Skin of body (tissue), 2 donors: Measurements from ENCODE around the gene MUC4. TPM values are rescaled to one million over a fixed set of nuclear protein-coding genes. Genes with fewer than 3 reads are reported as not detected.
"Not testable (repeated sequence)": the region's sequence is repeated elsewhere in the genome, so short reads cannot be mapped to it uniquely, and the experiment has no call there.

Experiments used
- DNase-seq: peaks from one replicate; lab custom pipeline; 2025; lab: John Stamatoyannopoulos, UW
- total RNA-seq: library from RNA; depleted of rRNA; stranded (reverse); fragments of >200 nt; gene quantifications from one replicate; pipeline ENCODE4 v1.2.3, GENCODE V29; 2014

MUC4 gene
- total RNA-seq, 1 donor from 2014 or later = 0.30 TPM

DNA sequence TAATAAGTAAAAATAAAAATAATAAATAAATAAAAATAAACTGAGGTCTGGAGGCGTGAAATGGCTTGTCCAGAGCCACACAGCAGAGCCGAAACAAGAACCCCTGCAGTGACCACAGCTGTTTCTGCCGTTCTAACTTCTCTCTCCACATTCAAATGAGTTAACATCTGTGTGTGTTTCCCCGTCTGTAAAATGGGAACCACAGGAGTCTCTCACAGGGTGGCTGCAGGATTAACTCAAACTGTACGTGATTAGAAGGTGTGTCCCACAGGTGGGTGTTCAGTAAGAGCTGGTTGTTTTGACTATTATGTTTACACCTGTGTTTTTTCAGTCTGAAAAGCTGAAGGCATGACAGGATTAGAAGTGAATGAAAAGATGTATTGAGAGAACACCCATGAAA, 27.0 kb upstream of the MUC4 start:
- DNase-seq = no peak

DNA sequence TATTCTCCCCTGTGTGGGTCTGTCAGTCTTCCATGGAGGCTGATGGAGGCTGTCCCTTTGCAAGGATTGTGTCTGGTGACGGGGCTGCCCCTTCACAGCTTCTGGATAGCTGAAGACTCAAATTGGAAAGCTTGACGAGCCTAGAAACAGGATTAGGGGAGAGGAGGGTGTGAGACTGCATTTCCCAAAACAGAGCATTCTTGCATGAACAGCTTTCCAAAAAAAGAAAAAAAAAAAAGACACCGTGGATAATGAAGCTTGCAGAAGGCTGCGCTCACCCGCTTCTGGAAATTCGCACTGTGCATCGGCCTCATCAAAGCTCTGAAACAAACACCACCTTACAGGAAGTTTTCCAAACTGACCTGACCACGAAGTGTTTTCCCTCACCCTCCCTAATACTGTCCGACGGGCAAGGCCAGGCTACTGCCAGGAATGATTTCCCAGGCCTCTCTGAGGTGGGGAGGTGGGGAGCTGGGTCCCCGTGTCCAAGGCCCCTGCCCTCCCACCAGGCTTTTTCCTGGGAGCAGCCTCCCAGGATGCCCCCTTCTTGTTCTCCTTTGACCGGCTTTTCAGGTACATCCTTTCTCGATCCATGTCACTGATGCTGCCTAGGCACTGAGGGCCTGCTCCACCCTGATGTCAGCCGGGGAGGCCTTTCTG, 24.9 kb upstream of the MUC4 start:
- DNase-seq = no peak

DNA sequence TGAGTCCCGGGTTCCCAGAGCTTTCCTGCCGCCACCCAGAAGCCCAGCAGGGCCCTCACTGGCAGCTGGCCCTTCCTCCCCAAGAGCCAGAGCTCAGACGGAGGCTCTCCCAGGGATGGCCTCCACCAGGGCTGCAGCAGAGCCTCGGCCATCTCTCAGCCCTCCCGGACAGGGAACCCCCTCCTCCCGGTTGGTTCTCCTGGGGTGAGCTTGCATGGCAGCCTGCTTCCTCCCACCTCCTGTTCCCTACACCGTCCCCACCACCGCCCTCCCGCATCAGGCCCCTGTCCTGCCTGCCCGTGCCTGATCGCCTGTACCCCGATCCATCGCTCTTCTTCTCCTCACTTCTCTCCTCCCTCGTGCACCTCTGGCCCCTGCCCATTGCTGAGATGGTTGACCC, 24.1 kb upstream of the MUC4 start:
- DNase-seq = no peak

DNA sequence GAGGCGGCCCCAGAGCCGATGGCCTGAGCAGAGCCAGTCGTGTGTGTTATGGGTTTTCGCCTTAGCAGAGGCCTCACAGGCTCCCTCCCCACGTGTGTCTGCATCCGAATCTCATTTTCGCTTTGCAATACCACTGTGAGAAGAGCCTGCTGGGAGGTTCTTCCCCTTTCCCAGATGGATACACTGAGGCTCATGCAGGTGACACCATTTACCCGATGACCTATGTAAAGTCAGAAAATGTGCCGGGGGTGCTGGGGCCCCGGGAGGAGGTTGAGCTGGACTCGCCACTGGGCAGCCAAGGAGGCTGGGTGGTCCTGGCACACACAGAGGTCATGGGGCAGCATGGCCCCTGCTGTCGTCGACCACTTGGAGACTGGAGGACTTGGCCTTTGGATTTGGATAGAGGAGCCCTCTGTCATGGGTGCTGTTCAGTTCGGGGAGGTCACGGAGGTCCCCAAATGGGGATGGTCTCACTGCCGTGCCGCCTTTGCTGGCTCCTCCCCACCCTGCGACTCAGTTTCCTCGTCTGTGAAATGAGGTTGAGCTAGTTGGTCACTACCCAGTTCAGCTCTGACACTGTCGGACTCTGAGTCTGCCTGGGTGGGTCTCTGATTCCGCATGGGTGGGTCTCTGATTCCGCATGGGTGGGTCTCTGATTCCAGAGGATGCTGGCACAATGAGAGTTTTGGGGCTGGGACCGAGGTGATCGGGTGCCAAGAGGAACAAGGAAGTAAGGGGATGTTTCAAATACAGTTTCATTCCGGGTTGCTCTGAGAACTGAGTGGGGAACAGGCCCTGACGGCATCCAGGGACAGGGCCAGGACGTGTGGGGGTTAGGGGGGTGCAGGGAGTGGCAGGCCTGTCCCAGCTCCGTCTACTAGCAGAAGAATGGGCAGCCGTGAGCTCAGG, 23.2 kb upstream of the MUC4 start:
- DNase-seq = no peak

DNA sequence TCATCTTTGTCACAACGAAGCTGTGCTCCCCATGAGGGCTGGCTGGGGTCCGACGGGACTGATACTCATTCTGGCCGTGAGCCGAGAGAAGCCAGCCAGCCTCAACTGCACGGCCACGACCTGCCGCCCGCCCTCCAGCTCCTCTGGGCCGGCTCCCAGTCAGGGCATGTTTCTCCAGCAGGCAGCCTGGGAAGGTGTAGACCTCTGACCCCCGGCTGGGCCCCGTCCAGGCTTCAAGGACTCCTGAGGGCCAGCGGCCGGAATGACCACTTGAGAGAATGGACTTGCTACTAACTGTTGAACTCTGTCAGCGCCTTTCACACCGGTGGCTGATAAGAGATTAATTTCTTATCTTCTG, 18.1 kb upstream of the MUC4 start:
- no peak for DNase-seq

DNA sequence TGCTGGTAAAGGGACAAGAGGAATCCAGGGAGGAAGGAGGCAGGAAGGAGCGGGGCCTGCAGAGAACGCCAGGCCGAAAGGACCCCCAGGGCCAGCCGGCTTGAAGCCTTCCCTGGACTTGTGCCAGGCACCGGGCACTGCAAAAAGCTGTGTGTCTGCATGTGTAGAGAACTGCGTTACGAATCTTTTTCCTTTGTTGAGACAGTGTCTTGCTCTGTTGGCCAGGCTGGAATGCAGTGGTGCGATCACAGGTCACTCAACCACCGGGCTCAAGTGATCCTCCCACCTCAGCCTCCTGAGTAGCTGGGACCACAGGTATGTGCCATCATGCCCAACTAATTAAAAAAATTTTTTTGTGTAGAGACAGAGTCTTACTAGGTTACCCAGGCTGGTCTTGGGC, 17.0 kb upstream of the MUC4 start:
- no peak for DNase-seq

DNA sequence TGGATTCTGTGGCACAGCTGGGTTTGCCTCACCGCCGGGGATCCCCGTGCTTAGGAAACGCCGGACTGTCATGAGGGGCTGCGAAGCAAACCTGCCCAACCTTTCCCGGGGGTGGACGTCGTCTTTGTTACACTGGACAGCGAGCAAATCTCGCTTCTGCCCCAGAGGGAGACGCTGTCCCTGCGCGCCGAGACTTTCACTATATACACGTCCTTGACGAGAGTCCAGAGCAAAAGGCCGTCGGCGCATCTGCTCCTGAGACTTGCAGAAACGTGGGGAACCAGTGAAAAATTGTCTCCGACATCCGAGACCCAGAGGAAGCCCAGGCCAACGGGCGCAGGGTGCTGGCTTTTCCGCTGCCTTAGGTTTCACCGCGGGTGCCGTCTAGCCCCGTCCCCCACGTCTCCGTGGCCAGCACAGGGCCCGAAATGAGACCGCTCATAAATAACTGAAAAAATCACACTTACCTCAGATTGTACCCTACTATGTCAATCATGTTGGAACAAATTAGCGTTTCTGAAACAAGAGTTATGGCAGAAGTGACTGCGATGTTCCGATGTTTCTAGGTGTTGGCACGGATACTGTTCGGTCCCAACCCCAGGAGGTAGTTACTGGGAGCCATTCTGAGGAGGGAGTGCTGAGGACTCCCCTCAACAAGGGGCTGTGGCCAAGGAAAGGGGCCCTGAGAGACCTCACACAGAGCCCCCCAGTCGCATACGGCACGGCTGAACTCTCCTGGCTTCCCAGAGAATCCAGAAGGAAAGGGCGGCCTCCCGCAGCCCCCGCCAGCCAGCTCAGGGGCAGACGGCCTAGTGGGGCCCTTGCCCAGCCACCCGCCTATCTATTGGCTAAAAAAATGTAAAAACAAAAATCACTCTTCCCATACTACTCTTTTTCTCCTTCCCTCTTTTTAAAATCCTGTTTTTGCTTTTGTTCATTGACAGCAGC, 14.4 kb upstream of the MUC4 start:
- no peak for DNase-seq

DNA sequence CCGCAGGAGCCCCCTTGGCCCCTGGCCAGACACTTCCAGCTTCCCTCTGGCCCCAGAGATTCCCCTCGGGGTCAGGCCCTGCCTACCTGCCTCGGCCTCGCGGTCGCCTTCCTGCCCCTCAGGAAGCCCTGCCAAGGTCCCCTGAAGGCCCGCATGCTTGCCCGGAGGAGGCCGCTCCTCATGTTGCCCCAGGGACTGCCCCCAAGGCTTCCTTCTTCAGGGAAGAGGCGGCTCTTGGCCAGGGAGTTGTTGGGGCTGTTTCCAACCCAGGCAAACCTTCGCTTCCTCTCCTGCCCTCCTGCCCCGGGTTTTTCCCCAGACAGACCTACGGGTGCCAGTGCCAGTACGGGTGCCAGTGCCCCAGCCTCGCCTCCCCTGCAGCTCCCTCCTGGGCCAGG, 13.5 kb upstream of the MUC4 start:
- DNase-seq = no peak

DNA sequence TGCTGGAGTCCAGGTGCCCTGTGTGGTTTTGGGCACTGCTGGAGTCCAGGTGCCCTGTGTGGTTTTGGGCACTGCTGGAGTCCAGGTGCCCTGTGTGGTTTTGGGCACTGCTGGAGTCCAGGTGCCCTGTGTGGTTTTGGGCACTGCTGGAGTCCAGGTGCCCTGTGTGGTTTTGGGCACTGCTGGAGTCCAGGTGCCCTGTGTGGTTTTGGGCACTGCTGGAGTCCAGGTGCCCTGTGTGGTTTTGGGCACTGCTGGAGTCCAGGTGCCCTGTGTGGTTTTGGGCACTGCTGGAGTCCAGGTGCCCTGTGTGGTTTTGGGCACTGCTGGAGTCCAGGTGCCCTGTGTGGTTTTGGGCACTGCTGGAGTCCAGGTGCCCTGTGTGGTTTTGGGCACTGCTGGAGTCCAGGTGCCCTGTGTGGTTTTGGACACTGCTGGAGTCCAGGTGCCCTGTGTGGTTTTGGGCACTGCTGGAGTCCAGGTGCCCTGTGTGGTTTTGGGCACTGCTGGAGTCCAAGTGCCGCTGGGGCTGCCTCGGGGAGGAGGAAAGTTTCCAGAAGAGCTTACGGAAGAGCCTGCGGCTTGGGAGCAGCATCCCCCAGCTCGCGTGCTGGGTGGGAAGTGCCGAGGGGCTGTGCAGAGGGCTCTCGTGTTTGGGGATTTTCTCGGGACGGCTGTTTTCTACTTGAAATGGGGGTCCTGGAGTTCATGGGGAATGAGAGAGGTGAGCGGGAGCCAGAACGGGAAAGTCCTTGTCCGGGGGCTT, 12.9 kb upstream of the MUC4 start:
- DNase-seq = not testable (repeated sequence)

DNA sequence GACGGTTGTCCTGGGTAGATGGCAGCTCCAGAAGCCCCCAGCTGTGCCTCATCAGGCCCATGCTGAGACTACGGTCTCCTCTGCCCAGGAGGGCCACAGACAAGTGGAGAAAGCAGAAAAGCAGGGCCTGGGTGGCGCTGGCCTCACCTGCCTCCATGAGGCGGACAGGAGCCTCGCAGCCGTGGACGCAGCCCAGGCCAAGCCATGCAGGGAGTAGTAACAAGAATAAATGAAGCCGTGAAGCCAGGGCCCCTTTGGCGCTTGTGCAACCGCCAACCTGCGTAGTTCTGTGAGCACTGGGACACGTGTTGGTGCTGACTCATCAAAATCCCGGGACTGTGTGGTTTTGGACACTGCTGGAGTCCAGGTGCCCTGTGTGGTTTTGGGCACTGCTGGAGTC, 12.3 kb upstream of the MUC4 start:
- no peak for DNase-seq

DNA sequence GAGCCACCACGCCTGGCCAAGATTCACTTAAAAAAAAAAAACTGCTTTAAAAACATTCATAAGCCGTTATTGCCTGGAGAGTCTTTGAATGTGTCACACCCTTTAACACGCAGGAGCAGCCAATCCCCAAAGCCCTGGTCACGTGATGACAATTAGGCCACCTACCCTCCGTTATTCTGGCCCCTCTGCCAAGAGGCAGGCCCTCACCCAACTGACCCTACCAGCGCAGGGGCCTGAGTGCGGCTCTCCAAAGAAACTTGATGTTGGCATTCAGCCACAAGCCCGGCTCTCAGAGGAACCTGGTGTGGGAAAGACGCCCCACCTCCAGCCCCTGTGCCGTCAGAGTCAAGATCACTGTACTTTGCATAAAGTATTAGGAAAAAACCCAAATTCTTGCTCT, 11.6 kb upstream of the MUC4 start:
- DNase-seq = no peak

DNA sequence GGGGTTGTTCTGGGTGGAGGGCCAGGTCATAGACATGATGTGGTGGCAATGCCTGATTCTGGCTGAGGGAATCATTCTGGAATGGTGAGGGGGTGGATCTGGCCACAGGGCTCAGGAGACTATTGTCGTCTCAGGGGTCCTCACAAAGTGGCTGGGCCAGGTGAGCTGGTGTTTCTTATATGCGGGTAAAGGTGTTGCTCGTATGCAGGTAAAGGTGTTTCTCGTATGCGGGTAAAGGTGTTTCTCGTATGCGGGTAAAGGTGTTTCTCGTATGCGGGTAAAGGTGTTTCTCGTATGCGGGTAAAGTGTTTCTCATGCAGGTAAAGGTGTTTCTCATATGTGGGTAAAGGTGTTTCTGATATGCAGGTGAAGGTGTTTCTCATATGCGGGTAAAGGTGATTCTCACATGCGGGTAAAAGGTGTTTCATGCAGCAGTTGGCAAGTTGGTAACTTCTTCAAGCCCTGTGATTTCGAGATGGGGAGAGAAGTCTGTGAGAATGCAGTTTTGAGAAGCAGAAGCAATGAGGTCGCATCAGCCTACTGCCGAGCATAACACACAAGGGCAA, 10.5 kb upstream of the MUC4 start:
- DNase-seq = no peak

DNA sequence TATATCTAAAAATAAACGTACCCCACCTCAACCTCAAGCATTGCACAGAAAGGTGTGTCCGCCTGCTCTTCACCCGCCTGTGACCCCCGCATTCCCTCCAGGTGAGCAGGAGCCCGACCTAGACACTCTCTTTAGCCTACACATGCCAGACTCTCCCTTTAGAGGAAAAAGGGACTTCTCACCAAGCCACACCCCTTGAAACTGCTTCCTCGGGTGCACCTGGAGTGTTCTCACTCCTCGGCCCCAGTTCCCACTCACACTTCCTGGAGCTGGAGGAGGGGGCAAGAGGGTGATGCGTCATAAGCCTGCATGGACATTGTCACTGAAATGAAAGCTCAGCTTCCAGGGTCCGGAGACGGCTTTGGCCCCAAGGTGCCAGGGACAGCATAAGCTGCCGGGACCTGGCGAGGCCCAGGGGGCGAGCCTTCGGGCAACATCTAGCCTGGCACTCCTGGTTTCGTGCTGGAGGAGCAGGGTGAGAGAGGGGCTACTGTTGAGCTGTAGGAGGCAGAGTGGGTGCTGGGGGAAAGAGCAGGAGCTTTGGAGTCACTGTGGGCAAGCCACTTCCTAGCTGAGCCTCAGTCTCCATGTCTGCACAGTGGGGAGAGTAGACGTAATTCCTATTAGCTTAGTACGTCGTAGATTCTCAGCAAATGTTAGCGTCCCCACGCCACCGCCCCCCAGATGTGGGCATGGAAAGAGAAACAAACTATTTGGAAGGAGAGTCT, 9.8 kb upstream of the MUC4 start:
- no peak for DNase-seq

DNA sequence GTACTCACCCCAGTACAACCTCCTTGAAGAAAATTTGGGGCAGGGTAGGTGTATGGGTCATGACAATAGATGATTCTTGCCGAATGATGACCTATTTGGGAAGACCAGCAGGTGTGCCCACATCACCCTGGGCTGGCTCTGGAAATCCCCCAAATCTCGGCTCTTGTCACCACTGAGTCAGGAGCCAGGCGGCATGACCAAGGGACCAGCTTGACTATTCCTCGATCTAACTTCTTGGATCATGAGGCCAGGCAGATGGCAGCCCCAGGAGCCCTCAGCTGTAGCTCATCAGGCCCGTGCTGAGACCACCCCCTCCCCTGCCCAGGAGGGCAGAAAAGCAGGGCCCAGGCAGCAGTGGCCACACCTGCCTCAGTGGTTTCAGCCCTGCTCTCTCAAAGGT, 9.2 kb upstream of the MUC4 start:
- no peak for DNase-seq

DNA sequence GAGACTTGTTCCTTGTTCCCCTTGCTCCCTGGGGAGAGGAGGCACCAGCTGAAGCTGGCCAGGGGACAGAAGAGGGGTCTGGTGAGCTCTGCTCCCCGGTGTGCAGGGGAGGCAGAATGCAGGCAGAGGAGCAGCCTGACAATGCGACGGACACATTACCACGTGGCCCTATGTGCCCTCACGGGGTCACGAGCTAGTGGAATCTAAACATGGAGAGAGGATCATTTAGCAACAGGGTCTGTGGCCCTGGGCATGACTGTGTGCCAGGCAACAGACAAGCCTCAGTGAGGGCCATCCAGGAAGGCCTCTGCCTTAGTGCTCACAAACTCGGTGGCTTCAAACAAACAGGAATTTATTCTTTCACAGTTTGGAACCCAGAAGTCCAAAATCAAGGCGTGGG, 8.5 kb upstream of the MUC4 start:
- no peak for DNase-seq

DNA sequence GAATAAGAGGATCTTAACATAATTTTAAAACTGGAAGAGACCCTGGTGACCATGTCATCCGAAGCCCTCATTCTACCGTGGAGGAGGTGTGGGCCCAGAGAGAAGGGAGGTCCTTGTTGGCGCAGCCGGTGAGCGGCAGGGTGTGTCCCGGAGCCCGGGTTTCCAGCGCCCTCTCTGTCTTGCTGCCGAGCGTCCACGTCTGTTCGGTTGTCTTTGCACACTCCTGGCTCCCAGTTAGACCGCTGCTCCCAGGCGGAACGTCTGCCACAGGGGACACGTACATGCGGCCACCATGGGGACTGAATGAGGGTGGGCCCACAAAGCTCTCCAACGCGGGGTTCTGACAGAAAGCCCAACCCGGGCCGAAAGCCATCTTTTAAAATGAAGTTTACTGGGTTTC, 6.6 kb upstream of the MUC4 start:
- no peak for DNase-seq

DNA sequence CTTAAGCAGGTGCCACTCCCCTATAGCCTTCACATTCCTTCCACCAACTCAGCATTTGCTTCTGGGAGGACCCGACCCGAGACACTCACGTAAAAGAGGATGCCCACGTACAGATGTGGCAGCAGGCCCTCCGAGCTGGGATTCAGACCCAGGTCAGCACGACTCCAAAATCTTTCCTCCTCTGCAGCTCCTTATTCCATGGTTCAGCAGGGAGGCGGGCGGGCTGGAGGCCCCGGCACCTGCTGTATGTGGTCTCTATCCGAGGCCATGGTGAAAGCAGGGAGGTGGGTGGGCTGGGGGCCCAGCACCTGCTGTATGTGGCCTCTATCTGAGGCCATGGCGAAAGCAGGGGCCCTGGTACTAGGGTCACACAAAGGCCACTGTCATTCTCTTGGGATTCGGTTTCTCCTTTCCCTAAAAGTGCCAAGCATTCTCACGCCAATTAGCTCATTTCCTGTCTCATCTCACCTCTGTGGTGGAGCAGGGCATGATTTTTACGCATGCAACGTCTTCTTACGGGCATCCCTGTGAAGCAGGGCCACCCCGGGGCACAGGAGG, 5.9 kb upstream of the MUC4 start:
- DNase-seq = no peak

DNA sequence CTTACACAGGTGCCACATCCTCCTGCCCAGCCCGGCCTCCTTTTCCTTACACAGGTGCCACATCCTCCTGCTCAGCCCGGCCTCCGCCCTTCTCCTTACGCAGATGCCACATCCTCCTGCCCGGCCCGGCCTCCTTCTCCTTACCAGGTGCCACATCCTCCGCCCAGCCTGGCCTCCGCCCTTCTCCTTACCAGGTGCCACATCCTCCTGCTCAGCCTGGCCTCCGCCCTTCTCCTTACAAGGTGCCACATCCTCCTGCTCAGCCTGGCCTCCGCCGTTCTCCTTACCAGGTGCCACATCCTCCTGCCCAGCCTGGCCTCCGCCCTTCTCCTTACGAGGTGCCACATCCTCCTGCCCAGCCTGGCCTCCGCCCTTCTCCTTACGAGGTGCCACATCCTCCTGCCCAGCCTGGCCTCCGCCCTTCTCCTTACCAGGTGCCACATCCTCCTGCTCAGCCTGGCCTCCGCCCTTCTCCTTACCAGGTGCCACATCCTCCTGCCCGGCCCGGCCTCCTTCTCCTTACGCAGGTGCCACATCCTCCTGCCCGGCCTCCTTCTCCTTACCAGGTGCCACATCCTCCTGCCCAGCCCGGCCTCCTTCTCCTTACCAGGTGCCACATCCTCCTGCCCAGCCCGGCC, 4.7 kb upstream of the MUC4 start:
- DNase-seq = not testable (repeated sequence)

DNA sequence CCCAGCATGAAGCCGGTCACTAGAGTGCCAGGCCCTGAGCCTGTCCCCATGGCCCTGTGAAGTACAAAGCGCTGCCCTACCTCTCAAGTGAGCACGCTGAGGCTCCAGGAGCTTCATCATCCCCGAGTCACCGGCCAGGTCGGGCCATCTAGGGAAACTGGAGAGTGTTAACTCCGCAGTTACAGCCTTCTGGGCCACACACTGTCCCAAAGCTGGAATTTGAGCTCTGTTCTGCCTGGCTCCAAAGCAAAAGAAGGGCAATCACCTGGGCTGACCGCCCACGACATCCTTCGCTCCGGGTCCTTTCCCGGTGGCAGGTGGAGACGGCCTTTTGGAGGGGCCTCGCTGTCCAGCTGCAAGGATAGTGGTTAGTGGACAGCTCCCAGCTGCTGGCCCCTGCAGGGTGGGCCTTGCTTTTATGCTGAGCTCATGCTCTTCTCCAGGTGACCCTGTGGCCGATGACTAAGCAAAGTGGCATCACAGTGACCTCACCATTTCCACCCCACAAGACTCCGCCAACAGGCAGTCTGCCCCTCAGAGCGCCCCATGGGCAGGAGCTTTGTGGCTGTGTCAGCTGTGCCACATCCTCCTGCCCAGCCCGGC, 3.5 kb upstream of the MUC4 start:
- DNase-seq = no peak
